ENCODE measurements around the gene NFIB. TPM values are rescaled to one million over a fixed set of nuclear protein-coding genes. Genes with fewer than 3 reads are reported as not detected.

The NFIB gene
- total and polyA plus RNA-seq, 2 donors (not counting 1 experiment from before 2014, with no cell fraction given) = 29.3 to 36.3 TPM

DNA sequence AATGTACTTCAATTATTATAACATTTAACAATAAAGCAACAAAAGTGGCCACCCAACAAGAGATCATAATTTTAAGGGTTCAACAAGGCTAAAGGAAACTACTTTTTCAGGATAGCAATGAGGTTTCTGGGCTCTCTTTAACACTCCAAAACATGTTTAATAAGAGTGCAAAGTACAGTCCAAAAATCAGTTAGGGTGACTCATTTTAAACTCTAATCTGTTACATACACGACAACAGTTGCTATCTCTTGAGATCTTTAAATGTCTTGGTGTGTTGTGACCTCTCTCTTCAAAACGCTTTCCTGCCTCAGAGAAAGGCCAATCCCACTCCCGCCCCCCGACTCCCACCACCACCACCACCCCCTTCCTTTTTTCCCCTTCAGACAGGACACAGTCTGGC, 11.5 kb downstream of the NFIB start:
- Histone ChIP-seq H3K27ac (ENCODE audit: insufficient read depth, low read length) (peak overlapping the region; percentile 23), H3K9me3 (ENCODE audit: control insufficient read depth, insufficient read depth, low read depth, low read length) (no peaks in the 10 kb centered on the region), H3K36me3 (ENCODE audit: control insufficient read depth, insufficient read depth, low read length) (peaks cover 3% of the 10 kb centered on the region), H2AFZ (ENCODE audit: low read length) (no peak overlapping the region), H4K20me1 (ENCODE audit: control insufficient read depth, extremely low read depth, insufficient read depth, low read length) (no peaks in the 10 kb centered on the region), H3K79me2 (ENCODE audit: control insufficient read depth, insufficient read depth, low read length) (peaks cover 29% of the 10 kb centered on the region), H3K4me1 (ENCODE audit: control insufficient read depth, extremely low read depth, insufficient read depth, low read length) (peaks cover 3% of the 10 kb centered on the region), H3K4me3 (replicated peaks in 1 of 4; ENCODE audit: control extremely low read depth in 1 of 4, insufficient read depth in 1 of 4, low read depth in 3 of 4, low read length in 4 of 4) (no peak overlapping the region), H3K9ac (ENCODE audit: insufficient read depth, low read length) (no peak overlapping the region), H3K27me3 (ENCODE audit: control insufficient read depth, insufficient read depth, low read length) (no peaks in the 10 kb centered on the region), H3K4me2 (ENCODE audit: extremely low read depth, insufficient read depth, low read length) (no peak overlapping the region)
- TF ChIP-seq EZH2 (IDR thresholded peaks at IDR 0.05; ENCODE audit: low read length, missing control alignments) = no peak
- TF ChIP-seq, protein P1, sequence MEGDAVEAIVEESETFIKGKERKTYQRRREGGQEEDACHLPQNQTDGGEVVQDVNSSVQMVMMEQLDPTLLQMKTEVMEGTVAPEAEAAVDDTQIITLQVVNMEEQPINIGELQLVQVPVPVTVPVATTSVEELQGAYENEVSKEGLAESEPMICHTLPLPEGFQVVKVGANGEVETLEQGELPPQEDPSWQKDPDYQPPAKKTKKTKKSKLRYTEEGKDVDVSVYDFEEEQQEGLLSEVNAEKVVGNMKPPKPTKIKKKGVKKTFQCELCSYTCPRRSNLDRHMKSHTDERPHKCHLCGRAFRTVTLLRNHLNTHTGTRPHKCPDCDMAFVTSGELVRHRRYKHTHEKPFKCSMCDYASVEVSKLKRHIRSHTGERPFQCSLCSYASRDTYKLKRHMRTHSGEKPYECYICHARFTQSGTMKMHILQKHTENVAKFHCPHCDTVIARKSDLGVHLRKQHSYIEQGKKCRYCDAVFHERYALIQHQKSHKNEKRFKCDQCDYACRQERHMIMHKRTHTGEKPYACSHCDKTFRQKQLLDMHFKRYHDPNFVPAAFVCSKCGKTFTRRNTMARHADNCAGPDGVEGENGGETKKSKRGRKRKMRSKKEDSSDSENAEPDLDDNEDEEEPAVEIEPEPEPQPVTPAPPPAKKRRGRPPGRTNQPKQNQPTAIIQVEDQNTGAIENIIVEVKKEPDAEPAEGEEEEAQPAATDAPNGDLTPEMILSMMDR (conservative IDR thresholded peaks at IDR 0.05 in 1 of 2, IDR thresholded peaks at IDR 0.05 in 1 of 2; ENCODE audit: low read depth in 1 of 2, low read length in 2 of 2) = no peak
- DNase-seq (ENCODE audit: low read depth in 2 of 2) = peak in 1 of 2 donors; percentile 59

DNA sequence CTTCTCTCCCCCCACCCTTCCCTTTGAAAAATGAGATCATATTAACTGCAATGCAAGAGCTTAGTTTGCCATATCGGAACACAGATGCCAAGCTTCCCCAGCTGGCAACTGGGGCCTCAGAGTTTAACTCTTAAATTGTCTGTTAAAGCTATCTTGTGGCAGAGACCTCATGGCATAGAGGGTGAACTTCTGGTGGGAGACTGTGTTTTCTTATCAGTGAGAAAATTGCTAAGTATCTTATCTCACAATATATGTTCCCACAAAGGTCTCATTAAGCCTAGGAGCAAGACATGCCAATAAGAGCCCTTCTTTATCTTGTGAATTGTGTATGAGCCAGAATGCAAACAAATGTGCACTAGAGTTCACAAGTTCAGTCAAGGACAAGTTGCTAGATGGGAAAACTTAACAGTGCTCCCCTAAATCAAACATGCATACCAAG, 12.3 kb downstream of the NFIB start:
- no peak overlapping the region for H3K27ac ChIP-seq (ENCODE audit: insufficient read depth, low read length)
- H4K20me1 ChIP-seq (ENCODE audit: control insufficient read depth, extremely low read depth, insufficient read depth, low read length) = no peaks in the 10 kb centered on the region
- H2AFZ ChIP-seq (ENCODE audit: low read length) = no peak overlapping the region
- peaks cover 3% of the 10 kb centered on the region for H3K4me1 ChIP-seq (ENCODE audit: control insufficient read depth, extremely low read depth, insufficient read depth, low read length)
- no peaks in the 10 kb centered on the region for H3K36me3 ChIP-seq (ENCODE audit: control insufficient read depth, insufficient read depth, low read length)
- peak overlapping the region; percentile 63 for H3K4me2 ChIP-seq (ENCODE audit: extremely low read depth, insufficient read depth, low read length)
- no peaks in the 10 kb centered on the region for H3K27me3 ChIP-seq (ENCODE audit: control insufficient read depth, insufficient read depth, low read length)
- no peak overlapping the region for H3K9ac ChIP-seq (ENCODE audit: insufficient read depth, low read length)
- no peak for TF ChIP-seq EZH2 (IDR thresholded peaks at IDR 0.05; ENCODE audit: low read length, missing control alignments)
- TF ChIP-seq, protein P1 (conservative IDR thresholded peaks at IDR 0.05 in 1 of 2, IDR thresholded peaks at IDR 0.05 in 1 of 2; ENCODE audit: low read depth in 1 of 2, low read length in 2 of 2) = no peak
- no peak for DNase-seq (ENCODE audit: low read depth in 2 of 2)
- H3K4me3 ChIP-seq (replicated peaks in 1 of 4; ENCODE audit: control extremely low read depth in 1 of 4, insufficient read depth in 1 of 4, low read depth in 3 of 4, low read length in 4 of 4) = no peak overlapping the region
- H3K9me3 ChIP-seq (ENCODE audit: control insufficient read depth, insufficient read depth, low read depth, low read length) = no peaks in the 10 kb centered on the region
- H3K79me2 ChIP-seq (ENCODE audit: control insufficient read depth, insufficient read depth, low read length) = peaks cover 26% of the 10 kb centered on the region

DNA sequence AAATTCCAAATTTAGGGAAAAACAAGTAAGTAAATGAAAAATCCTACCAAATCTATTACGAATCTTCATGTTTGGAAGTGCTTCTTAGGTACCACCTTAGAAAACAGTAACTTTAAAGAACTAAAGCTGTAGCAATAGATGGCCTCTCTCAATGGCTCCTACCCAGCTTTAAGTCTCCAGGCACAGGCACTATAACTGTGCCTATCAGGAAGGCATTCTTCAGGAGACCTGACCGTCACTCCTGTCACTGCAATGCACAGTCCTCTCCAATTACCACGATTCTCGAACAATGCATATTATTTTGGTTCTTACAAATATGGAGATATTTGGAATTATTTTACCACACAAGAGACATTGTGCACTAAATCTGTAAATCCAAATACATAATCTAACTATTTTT, 12.9 kb downstream of the NFIB start:
- Histone ChIP-seq H3K9me3 (ENCODE audit: control insufficient read depth, insufficient read depth, low read depth, low read length) (no peaks in the 10 kb centered on the region), H3K27ac (ENCODE audit: insufficient read depth, low read length) (no peak overlapping the region), H3K36me3 (ENCODE audit: control insufficient read depth, insufficient read depth, low read length) (no peaks in the 10 kb centered on the region), H3K4me3 (replicated peaks in 1 of 4; ENCODE audit: control extremely low read depth in 1 of 4, insufficient read depth in 1 of 4, low read depth in 3 of 4, low read length in 4 of 4) (no peak overlapping the region), H3K27me3 (ENCODE audit: control insufficient read depth, insufficient read depth, low read length) (no peaks in the 10 kb centered on the region), H3K4me2 (ENCODE audit: extremely low read depth, insufficient read depth, low read length) (no peak overlapping the region), H3K79me2 (ENCODE audit: control insufficient read depth, insufficient read depth, low read length) (peaks cover 29% of the 10 kb centered on the region), H3K4me1 (ENCODE audit: control insufficient read depth, extremely low read depth, insufficient read depth, low read length) (peaks cover 3% of the 10 kb centered on the region), H3K9ac (ENCODE audit: insufficient read depth, low read length) (no peak overlapping the region), H2AFZ (ENCODE audit: low read length) (no peak overlapping the region), H4K20me1 (ENCODE audit: control insufficient read depth, extremely low read depth, insufficient read depth, low read length) (no peaks in the 10 kb centered on the region)
- TF ChIP-seq, protein P1 (conservative IDR thresholded peaks at IDR 0.05 in 1 of 2, IDR thresholded peaks at IDR 0.05 in 1 of 2; ENCODE audit: low read depth in 1 of 2, low read length in 2 of 2) = no peak
- TF ChIP-seq EZH2 (IDR thresholded peaks at IDR 0.05; ENCODE audit: low read length, missing control alignments) = no peak
- no peak for DNase-seq (ENCODE audit: low read depth in 2 of 2)
